Muscle layer of duodenum (tissue), 2 donors: ENCODE measurements around the gene MUC6.

ENCODE experiments used
- H3K27ac ChIP-seq: one replicate; pipeline ENCODE4 v1.7.0; 2013; ENCODE audit warnings: mild to moderate bottlenecking, low read length
- H3K27me3 ChIP-seq: one replicate; pipeline ENCODE4 v1.7.0; 2013; ENCODE audit warnings: low read depth, mild to moderate bottlenecking, control low read depth, low read length
- H3K36me3 ChIP-seq, 2 donors: one replicate each; pipeline ENCODE4 v1.7.0; 2013; ENCODE audit warnings: low read length in 2 of 2, control low read depth in 1 of 2, mild to moderate bottlenecking in 1 of 2; ENCODE audit not compliant: insufficient read depth in 2 of 2, control insufficient read depth in 1 of 2
- H3K4me1 ChIP-seq, 2 donors: one replicate each; pipeline ENCODE4 v1.7.0; 2013; ENCODE audit warnings: low read length in 2 of 2, mild to moderate bottlenecking in 2 of 2, control low read depth in 1 of 2, moderate library complexity in 1 of 2; ENCODE audit not compliant: insufficient read depth in 2 of 2, control insufficient read depth in 1 of 2
- H3K4me3 ChIP-seq, 2 donors: one replicate each; pipeline ENCODE4 v1.7.0; 2013; ENCODE audit warnings: low read length in 2 of 2, low read depth in 1 of 2, mild to moderate bottlenecking in 1 of 2
- H3K9me3 ChIP-seq, 2 donors: one replicate each; pipeline ENCODE4 v1.7.0; 2013; ENCODE audit warnings: low read length in 2 of 2, control low read depth in 1 of 2, mild to moderate bottlenecking in 1 of 2; ENCODE audit not compliant: control insufficient read depth in 1 of 2
- donor health status: healthy.

MUC6 gene

GRCh38 chr11:1077417-1078119 lies 41.0 kb upstream of the MUC6 start:
- Histone ChIP-seq H3K36me3 (no peaks in the 10 kb centered on the region), H3K4me3 (no peak overlapping the region), H3K4me1 (no peaks in the 10 kb centered on the region), H3K27me3 (no peaks in the 10 kb centered on the region), H3K27ac (no peak overlapping the region), H3K9me3 (no peaks in the 10 kb centered on the region)

GRCh38 chr11:1077033-1077416 lies 40.5 kb upstream of the MUC6 start:
- Histone ChIP-seq H3K27me3 (no peaks in the 10 kb centered on the region), H3K27ac (no peak overlapping the region), H3K9me3 (no peaks in the 10 kb centered on the region), H3K36me3 (no peaks in the 10 kb centered on the region), H3K4me1 (no peaks in the 10 kb centered on the region), H3K4me3 (no peak overlapping the region)

GRCh38 chr11:1076061-1076665 lies 39.6 kb upstream of the MUC6 start:
- no peaks in the 10 kb centered on the region for H3K4me1 ChIP-seq
- no peak overlapping the region for H3K27ac ChIP-seq
- no peaks in the 10 kb centered on the region for H3K36me3 ChIP-seq
- H3K9me3 ChIP-seq = no peaks in the 10 kb centered on the region
- no peak overlapping the region for H3K4me3 ChIP-seq
- no peaks in the 10 kb centered on the region for H3K27me3 ChIP-seq

GRCh38 chr11:1075341-1075911 lies 38.9 kb upstream of the MUC6 start:
- Histone ChIP-seq H3K36me3 (no peaks in the 10 kb centered on the region), H3K4me1 (no peaks in the 10 kb centered on the region), H3K9me3 (no peaks in the 10 kb centered on the region), H3K27ac (no peak overlapping the region), H3K4me3 (no peak overlapping the region), H3K27me3 (no peaks in the 10 kb centered on the region)

- no peak within 1 kb of the TSS for H3K27ac ChIP-seq
- H3K4me3 ChIP-seq = no peak within 1 kb of the TSS
- no peaks in the 10 kb centered on the region for H3K27me3 ChIP-seq
Observed at GRCh38 chr11:1074244-1075221, 38.0 kb upstream of the MUC6 start, which contains the start of gene MUC2. TSS of gene MUC2 (plus strand) at chr11:1074874.

GRCh38 chr11:1073851-1074243 lies 37.3 kb upstream of the MUC6 start:
- Histone ChIP-seq H3K27ac (no peak overlapping the region), H3K4me1 (no peaks in the 10 kb centered on the region)

More at GRCh38 chr11:1074244-1075221, 38.0 kb upstream of the MUC6 start, which contains the start of gene MUC2:
- no peaks in the 10 kb centered on the region for H3K9me3 ChIP-seq
- H3K4me1 ChIP-seq = no peaks in the 10 kb centered on the region
- H3K36me3 ChIP-seq = no peaks in the 10 kb centered on the region

GRCh38 chr11:1073261-1073724 lies 36.8 kb upstream of the MUC6 start:
- no peaks in the 10 kb centered on the region for H3K4me1 ChIP-seq

More at GRCh38 chr11:1073851-1074243, 37.3 kb upstream of the MUC6 start:
- no peaks in the 10 kb centered on the region for H3K27me3 ChIP-seq
- no peak overlapping the region for H3K4me3 ChIP-seq
- no peaks in the 10 kb centered on the region for H3K36me3 ChIP-seq
- no peaks in the 10 kb centered on the region for H3K9me3 ChIP-seq

GRCh38 chr11:1072821-1073231 lies 36.3 kb upstream of the MUC6 start:
- no peak overlapping the region for H3K27ac ChIP-seq
- H3K4me1 ChIP-seq = no peaks in the 10 kb centered on the region
- H3K4me3 ChIP-seq = no peak overlapping the region
- H3K36me3 ChIP-seq = no peaks in the 10 kb centered on the region
- H3K27me3 ChIP-seq = no peaks in the 10 kb centered on the region
- H3K9me3 ChIP-seq = no peaks in the 10 kb centered on the region

More at GRCh38 chr11:1073261-1073724, 36.8 kb upstream of the MUC6 start:
- Histone ChIP-seq H3K4me3 (no peak overlapping the region), H3K27me3 (no peaks in the 10 kb centered on the region), H3K9me3 (no peaks in the 10 kb centered on the region), H3K36me3 (no peaks in the 10 kb centered on the region), H3K27ac (no peak overlapping the region)

- Histone ChIP-seq H3K27ac (no peak overlapping the region), H3K4me1 (no peaks in the 10 kb centered on the region), H3K4me3 (no peak overlapping the region), H3K9me3 (no peaks in the 10 kb centered on the region), H3K36me3 (no peaks in the 10 kb centered on the region), H3K27me3 (no peaks in the 10 kb centered on the region)
Observed at GRCh38 chr11:1072116-1072820, 35.8 kb upstream of the MUC6 start.

- Histone ChIP-seq H3K4me3 (no peak overlapping the region), H3K4me1 (no peaks in the 10 kb centered on the region), H3K9me3 (no peaks in the 10 kb centered on the region), H3K27me3 (no peaks in the 10 kb centered on the region), H3K36me3 (no peaks in the 10 kb centered on the region), H3K27ac (no peak overlapping the region)
Observed at GRCh38 chr11:1071571-1072115, 35.1 kb upstream of the MUC6 start.
